GM23338 (cell line): ENCODE data around the gene PCP4. TPM values are rescaled to one million over a fixed set of nuclear protein-coding genes. Genes with fewer than 3 reads are reported as not detected.

Experiments used
- ATAC-seq: fragments of 200-7000 bp; cut with Tn5 transposase; 3 replicates; pipeline ENCODE4 v1.9.1; 2020
- DNase-seq: peaks from one replicate; pipeline ENCODE4 v3.0.0-alpha.2; 2015; ENCODE audit warnings: low spot score
- H2AFZ ChIP-seq: fragments of 200-600 bp; sonication (generic); 2 replicates; pipeline ENCODE4 v1.8.0; 2016; ENCODE audit warnings: antibody characterized with exemption, mild to moderate bottlenecking, moderate library complexity
- H3F3A ChIP-seq: fragments of 200-600 bp; sonication (generic); replicated peaks from 2 replicates; pipeline ENCODE4 v1.8.0; 2017; ENCODE audit warnings: antibody characterized with exemption, mixed run types, low read depth
- H3K27ac ChIP-seq: fragments of 200-600 bp; sonication (generic); 2 replicates; pipeline ENCODE4 v1.6.1; 2016; ENCODE audit warnings: low read depth
- H3K27me3 ChIP-seq: fragments of 200-600 bp; sonication (generic); 2 replicates; pipeline ENCODE4 v1.8.0; 2016; ENCODE audit warnings: mild to moderate bottlenecking, mixed run types, moderate library complexity; ENCODE audit not compliant: insufficient read depth
- H3K36me3 ChIP-seq: fragments of 200-600 bp; sonication (generic); 2 replicates; pipeline ENCODE4 v1.8.0; 2016; ENCODE audit warnings: mild to moderate bottlenecking; ENCODE audit not compliant: insufficient read depth
- H3K4me1 ChIP-seq: fragments of 200-600 bp; sonication (generic); 2 replicates; pipeline ENCODE4 v1.8.0; 2016; ENCODE audit warnings: mild to moderate bottlenecking, moderate library complexity; ENCODE audit not compliant: insufficient read depth
- H3K4me2 ChIP-seq: fragments of 200-600 bp; sonication (generic); 2 replicates; pipeline ENCODE4 v1.7.1; 2017; ENCODE audit warnings: mixed run types
- H3K4me3 ChIP-seq: fragments of 200-600 bp; sonication (generic); 2 replicates; pipeline ENCODE4 v1.6.1; 2016; ENCODE audit warnings: mixed run types
- H3K79me2 ChIP-seq: fragments of 200-600 bp; sonication (generic); replicated peaks from 2 replicates; pipeline ENCODE4 v1.8.0; 2017; ENCODE audit warnings: mild to moderate bottlenecking; ENCODE audit not compliant: insufficient read depth
- H3K9me2 ChIP-seq: fragments of 200-600 bp; sonication (generic); 2 replicates; pipeline ENCODE4 v1.8.0; 2017; ENCODE audit not compliant: insufficient read depth
- H4K20me1 ChIP-seq: fragments of 200-600 bp; sonication (generic); replicated peaks from 2 replicates; pipeline ENCODE4 v1.8.0; 2017; ENCODE audit warnings: mild to moderate bottlenecking; ENCODE audit not compliant: insufficient read depth
- H3K27ac Mint-ChIP-seq: 2 replicates; pipeline ENCODE4 v1.8.0; 2020; ENCODE audit warnings: inconsistent platforms, mild to moderate bottlenecking, moderate library complexity, mixed read lengths
- H3K27me3 Mint-ChIP-seq: 3 replicates; pipeline ENCODE4 v1.8.0; 2022; ENCODE audit warnings: low read depth, mild to moderate bottlenecking, moderate library complexity, mixed read lengths, inconsistent platforms; ENCODE audit not compliant: insufficient read depth, poor library complexity
- H3K36me3 Mint-ChIP-seq: 3 replicates; pipeline ENCODE4 v1.8.0; 2021; ENCODE audit warnings: low read depth, mild to moderate bottlenecking, inconsistent platforms, moderate library complexity, mixed read lengths
- H3K4me1 Mint-ChIP-seq: 3 replicates; pipeline ENCODE4 v1.8.0; 2020; ENCODE audit warnings: mild to moderate bottlenecking, inconsistent platforms, mixed read lengths
- H3K4me3 Mint-ChIP-seq: 3 replicates; pipeline ENCODE4 v1.8.0; 2021; ENCODE audit warnings: moderate library complexity, mild to moderate bottlenecking, inconsistent platforms, mixed read lengths
- H3K9me3 Mint-ChIP-seq: 3 replicates; pipeline ENCODE4 v1.8.0; 2020; ENCODE audit warnings: moderate library complexity, mild to moderate bottlenecking, inconsistent platforms, mixed read lengths
- CREB1 ChIP-seq: fragments of 250-450 bp; sonication (Bioruptor Pico); IDR thresholded peaks from 2 replicates; pipeline ENCODE4 v1.5.0; 2020; ENCODE audit warnings: low read depth, mild to moderate bottlenecking, moderate library complexity
- ETS1 ChIP-seq: IDR thresholded peaks from 2 replicates; pipeline ENCODE4 v1.6.1; 2016; ENCODE audit warnings: antibody characterized with exemption
- EZH2 ChIP-seq: fragments of 200-600 bp; sonication (generic); IDR thresholded peaks from one replicate; pipeline ENCODE4 v1.8.0; 2017; ENCODE audit warnings: antibody characterized with exemption, mild to moderate bottlenecking, low read depth; ENCODE audit not compliant: unreplicated experiment
- EZH2phosphoT487 ChIP-seq: fragments of 200-600 bp; sonication (generic); IDR thresholded peaks from one replicate; pipeline ENCODE4 v1.8.1; 2018; ENCODE audit warnings: antibody characterized with exemption; ENCODE audit not compliant: unreplicated experiment
- JUNB ChIP-seq: IDR thresholded peaks from one replicate; pipeline ENCODE4 v1.6.1; 2016; ENCODE audit warnings: antibody characterized with exemption; ENCODE audit not compliant: unreplicated experiment
- STAT1 ChIP-seq: IDR thresholded peaks from one replicate; pipeline ENCODE4 v1.6.1; 2016; ENCODE audit warnings: antibody characterized with exemption; ENCODE audit not compliant: unreplicated experiment
- polyA plus RNA-seq: library from polyadenylated mRNA; unstranded; fragments of >200 nt; fragmentation: Nextera tagmentation; extraction: Ambion mirVana; gene quantifications from 2 replicates; pipeline ENCODE4 v1.2.1, GENCODE V29; 2016
- total RNA-seq: library from RNA; depleted of rRNA; stranded (reverse); fragments of >200 nt; shearing (Covaris generic); gene quantifications from 2 replicates; pipeline ENCODE4 v1.2.3, GENCODE V29; 2014
- TF ChIP-seq, protein P1 (sequence below): IDR thresholded peaks from one replicate; pipeline ENCODE4 v1.6.1; 2018; ENCODE audit warnings: antibody characterized with exemption; ENCODE audit not compliant: unreplicated experiment
- TF ChIP-seq, protein P2 (sequence below), 2 experiments: fragments of 200-600 bp in 1 of 2; sonication (generic) in 1 of 2; conservative IDR thresholded peaks; 2 replicates each; pipeline versions ENCODE4 v1.5.1 to v1.6.1; 2016 to 2017; ENCODE audit warnings: antibody characterized with exemption in 2 of 2, low read depth in 2 of 2, mild to moderate bottlenecking in 2 of 2, moderate library complexity in 1 of 2
- TF ChIP-seq, protein P3 (sequence below): fragments of 250-450 bp; sonication (Bioruptor Pico); IDR thresholded peaks from 2 replicates; pipeline ENCODE4 v1.5.0; 2020; ENCODE audit warnings: mild to moderate bottlenecking, moderate library complexity

PCP4 gene
- total and polyA plus RNA-seq, 2 experiments from 2014 or later, result 7.3 TPM; not detected in 1

GRCh38 chr21:39863111-39863510 is 4.1 kb upstream of the PCP4 start:
- H3K27ac Mint-ChIP-seq, result no peak overlapping the region
- no peak overlapping the region for H3K4me3 Mint-ChIP-seq

More at GRCh38 chr21:39863111-39863510, 4.1 kb upstream of the PCP4 start:
- no peak overlapping the region for H2AFZ ChIP-seq
- H3K4me1 Mint-ChIP-seq, result peaks cover 9% of the 10 kb centered on the region
- H3K27me3 ChIP-seq, result no peaks in the 10 kb centered on the region
- TF ChIP-seq, protein P1, sequence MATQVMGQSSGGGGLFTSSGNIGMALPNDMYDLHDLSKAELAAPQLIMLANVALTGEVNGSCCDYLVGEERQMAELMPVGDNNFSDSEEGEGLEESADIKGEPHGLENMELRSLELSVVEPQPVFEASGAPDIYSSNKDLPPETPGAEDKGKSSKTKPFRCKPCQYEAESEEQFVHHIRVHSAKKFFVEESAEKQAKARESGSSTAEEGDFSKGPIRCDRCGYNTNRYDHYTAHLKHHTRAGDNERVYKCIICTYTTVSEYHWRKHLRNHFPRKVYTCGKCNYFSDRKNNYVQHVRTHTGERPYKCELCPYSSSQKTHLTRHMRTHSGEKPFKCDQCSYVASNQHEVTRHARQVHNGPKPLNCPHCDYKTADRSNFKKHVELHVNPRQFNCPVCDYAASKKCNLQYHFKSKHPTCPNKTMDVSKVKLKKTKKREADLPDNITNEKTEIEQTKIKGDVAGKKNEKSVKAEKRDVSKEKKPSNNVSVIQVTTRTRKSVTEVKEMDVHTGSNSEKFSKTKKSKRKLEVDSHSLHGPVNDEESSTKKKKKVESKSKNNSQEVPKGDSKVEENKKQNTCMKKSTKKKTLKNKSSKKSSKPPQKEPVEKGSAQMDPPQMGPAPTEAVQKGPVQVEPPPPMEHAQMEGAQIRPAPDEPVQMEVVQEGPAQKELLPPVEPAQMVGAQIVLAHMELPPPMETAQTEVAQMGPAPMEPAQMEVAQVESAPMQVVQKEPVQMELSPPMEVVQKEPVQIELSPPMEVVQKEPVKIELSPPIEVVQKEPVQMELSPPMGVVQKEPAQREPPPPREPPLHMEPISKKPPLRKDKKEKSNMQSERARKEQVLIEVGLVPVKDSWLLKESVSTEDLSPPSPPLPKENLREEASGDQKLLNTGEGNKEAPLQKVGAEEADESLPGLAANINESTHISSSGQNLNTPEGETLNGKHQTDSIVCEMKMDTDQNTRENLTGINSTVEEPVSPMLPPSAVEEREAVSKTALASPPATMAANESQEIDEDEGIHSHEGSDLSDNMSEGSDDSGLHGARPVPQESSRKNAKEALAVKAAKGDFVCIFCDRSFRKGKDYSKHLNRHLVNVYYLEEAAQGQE, result no peak
- TF ChIP-seq EZH2phosphoT487 (no peak), STAT1 (no peak), JUNB (no peak), CREB1 (no peak), ETS1 (no peak), EZH2 (no peak)
- TF ChIP-seq, protein P2, sequence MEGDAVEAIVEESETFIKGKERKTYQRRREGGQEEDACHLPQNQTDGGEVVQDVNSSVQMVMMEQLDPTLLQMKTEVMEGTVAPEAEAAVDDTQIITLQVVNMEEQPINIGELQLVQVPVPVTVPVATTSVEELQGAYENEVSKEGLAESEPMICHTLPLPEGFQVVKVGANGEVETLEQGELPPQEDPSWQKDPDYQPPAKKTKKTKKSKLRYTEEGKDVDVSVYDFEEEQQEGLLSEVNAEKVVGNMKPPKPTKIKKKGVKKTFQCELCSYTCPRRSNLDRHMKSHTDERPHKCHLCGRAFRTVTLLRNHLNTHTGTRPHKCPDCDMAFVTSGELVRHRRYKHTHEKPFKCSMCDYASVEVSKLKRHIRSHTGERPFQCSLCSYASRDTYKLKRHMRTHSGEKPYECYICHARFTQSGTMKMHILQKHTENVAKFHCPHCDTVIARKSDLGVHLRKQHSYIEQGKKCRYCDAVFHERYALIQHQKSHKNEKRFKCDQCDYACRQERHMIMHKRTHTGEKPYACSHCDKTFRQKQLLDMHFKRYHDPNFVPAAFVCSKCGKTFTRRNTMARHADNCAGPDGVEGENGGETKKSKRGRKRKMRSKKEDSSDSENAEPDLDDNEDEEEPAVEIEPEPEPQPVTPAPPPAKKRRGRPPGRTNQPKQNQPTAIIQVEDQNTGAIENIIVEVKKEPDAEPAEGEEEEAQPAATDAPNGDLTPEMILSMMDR (conservative IDR thresholded peaks at IDR 0.05; ENCODE audit: low read depth in 2 of 2), result no peak
- TF ChIP-seq, protein P3, sequence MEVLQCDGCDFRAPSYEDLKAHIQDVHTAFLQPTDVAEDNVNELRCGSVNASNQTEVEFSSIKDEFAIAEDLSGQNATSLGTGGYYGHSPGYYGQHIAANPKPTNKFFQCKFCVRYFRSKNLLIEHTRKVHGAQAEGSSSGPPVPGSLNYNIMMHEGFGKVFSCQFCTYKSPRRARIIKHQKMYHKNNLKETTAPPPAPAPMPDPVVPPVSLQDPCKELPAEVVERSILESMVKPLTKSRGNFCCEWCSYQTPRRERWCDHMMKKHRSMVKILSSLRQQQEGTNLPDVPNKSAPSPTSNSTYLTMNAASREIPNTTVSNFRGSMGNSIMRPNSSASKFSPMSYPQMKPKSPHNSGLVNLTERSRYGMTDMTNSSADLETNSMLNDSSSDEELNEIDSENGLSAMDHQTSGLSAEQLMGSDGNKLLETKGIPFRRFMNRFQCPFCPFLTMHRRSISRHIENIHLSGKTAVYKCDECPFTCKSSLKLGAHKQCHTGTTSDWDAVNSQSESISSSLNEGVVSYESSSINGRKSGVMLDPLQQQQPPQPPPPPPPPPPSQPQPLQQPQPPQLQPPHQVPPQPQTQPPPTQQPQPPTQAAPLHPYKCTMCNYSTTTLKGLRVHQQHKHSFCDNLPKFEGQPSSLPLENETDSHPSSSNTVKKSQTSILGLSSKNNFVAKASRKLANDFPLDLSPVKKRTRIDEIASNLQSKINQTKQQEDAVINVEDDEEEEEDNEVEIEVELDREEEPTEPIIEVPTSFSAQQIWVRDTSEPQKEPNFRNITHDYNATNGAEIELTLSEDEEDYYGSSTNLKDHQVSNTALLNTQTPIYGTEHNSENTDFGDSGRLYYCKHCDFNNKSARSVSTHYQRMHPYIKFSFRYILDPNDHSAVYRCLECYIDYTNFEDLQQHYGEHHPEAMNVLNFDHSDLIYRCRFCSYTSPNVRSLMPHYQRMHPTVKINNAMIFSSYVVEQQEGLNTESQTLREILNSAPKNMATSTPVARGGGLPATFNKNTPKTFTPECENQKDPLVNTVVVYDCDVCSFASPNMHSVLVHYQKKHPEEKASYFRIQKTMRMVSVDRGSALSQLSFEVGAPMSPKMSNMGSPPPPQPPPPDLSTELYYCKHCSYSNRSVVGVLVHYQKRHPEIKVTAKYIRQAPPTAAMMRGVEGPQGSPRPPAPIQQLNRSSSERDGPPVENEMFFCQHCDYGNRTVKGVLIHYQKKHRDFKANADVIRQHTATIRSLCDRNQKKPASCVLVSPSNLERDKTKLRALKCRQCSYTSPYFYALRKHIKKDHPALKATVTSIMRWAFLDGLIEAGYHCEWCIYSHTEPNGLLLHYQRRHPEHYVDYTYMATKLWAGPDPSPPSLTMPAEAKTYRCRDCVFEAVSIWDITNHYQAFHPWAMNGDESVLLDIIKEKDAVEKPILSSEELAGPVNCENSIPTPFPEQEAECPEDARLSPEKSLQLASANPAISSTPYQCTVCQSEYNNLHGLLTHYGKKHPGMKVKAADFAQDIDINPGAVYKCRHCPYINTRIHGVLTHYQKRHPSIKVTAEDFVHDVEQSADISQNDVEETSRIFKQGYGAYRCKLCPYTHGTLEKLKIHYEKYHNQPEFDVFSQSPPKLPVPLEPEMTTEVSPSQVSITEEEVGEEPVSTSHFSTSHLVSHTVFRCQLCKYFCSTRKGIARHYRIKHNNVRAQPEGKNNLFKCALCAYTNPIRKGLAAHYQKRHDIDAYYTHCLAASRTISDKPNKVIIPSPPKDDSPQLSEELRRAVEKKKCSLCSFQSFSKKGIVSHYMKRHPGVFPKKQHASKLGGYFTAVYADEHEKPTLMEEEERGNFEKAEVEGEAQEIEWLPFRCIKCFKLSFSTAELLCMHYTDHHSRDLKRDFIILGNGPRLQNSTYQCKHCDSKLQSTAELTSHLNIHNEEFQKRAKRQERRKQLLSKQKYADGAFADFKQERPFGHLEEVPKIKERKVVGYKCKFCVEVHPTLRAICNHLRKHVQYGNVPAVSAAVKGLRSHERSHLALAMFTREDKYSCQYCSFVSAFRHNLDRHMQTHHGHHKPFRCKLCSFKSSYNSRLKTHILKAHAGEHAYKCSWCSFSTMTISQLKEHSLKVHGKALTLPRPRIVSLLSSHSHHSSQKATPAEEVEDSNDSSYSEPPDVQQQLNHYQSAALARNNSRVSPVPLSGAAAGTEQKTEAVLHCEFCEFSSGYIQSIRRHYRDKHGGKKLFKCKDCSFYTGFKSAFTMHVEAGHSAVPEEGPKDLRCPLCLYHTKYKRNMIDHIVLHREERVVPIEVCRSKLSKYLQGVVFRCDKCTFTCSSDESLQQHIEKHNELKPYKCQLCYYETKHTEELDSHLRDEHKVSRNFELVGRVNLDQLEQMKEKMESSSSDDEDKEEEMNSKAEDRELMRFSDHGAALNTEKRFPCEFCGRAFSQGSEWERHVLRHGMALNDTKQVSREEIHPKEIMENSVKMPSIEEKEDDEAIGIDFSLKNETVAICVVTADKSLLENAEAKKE (CRISPR knock-in tag), result no peak
- ATAC-seq (no peak), DNase-seq (no peak)
- H3K36me3 Mint-ChIP-seq, result peaks cover 7% of the 10 kb centered on the region
- H3K4me3 ChIP-seq, result no peak overlapping the region
- H3K79me2 ChIP-seq, result no peaks in the 10 kb centered on the region
- 0 out of 2 replicates have a peak, but pooled peaks cover 2% of the 10 kb centered on the region for H3K9me2 ChIP-seq
- H3K4me1 ChIP-seq, result peaks cover 6% of the 10 kb centered on the region
- H3K27ac ChIP-seq, result no peak overlapping the region
- no peaks in the 10 kb centered on the region for H3F3A ChIP-seq
- no peak overlapping the region for H3K4me2 ChIP-seq
- H4K20me1 ChIP-seq, result no peaks in the 10 kb centered on the region
- peaks cover 11% of the 10 kb centered on the region for H3K9me3 Mint-ChIP-seq
- peaks cover 1% of the 10 kb centered on the region for H3K27me3 Mint-ChIP-seq
- H3K36me3 ChIP-seq, result no peaks in the 10 kb centered on the region; the same call in 1 of the 2 replicates
